ENCODE data around the gene COL8A2.

Gene COL8A2

GRCh38 chr1:36109041-36109679 is 15.9 kb downstream of the COL8A2 start:
- no peak for DNase-seq

DNA sequence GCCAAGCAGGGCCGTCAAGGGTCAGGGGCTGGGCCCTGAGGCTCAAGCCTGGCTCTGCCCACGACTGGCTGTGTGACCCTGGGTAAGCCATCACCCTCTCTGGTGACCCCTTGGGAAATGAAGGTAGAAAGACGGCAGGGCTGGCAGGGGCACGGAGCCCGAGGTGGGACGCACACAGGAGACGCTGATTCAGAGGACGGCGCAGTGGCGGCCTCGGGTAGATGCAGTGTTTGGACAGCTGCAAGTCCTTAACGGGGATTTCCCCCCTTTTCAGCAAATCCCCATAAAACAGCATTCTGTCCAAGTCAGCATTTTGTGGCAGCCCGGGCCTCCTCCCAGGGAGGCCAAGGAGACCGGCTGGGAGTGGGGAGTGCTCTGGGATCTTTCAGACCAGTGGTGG is 16.7 kb downstream of the COL8A2 start:
- no peak for DNase-seq

DNA sequence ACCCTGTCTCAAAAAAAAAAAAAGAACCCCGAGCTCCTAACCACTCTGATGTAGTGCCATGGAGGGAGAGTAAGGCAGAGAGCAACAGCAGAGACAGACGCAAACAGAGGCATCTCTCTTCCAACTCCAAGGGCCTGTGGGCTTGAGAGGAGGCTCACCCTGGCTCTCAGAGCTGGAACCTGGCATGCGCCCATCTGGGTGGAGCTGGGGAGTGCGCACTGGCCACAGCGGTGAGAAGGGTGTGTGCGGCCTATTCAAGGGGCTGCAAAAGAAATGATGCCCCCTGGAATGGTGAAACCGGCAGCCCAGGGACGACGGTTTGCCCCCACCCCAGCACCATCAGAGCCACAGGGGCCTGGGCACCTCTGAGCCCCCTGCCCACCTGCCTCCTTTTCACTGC is 17.6 kb downstream of the COL8A2 start:
- DNase-seq: no peak

DNA sequence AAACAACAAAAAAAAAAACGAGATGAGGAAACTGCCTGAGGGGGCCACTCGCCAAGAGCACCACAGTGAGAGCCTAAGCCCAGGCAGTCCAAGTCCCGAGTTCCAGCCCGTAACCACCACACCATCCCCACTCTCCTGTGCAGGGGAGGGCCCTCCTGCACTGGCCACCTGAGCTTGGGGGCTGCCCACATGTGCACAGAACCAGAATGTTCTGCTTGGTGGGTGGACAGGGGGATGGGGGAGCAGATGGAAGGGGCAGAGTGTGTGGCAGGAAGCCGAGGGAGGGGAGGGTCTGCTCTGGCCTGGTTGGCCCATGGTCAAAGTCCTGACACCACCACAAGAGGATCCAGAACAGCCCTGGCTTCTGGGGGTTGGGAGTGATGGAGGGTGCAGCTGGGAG is 18.8 kb downstream of the COL8A2 start:
- DNase-seq: no peak

- DNase-seq: no peak
Measured at GRCh38 chr1:36101546-36101945, 23.5 kb downstream of the COL8A2 start.

GRCh38 chr1:36100376-36100775 is 24.6 kb downstream of the COL8A2 start:
- no peak for DNase-seq

- DNase-seq: peak; percentile 53
Measured at GRCh38 chr1:36099681-36100341, 25.2 kb downstream of the COL8A2 start.

DNA sequence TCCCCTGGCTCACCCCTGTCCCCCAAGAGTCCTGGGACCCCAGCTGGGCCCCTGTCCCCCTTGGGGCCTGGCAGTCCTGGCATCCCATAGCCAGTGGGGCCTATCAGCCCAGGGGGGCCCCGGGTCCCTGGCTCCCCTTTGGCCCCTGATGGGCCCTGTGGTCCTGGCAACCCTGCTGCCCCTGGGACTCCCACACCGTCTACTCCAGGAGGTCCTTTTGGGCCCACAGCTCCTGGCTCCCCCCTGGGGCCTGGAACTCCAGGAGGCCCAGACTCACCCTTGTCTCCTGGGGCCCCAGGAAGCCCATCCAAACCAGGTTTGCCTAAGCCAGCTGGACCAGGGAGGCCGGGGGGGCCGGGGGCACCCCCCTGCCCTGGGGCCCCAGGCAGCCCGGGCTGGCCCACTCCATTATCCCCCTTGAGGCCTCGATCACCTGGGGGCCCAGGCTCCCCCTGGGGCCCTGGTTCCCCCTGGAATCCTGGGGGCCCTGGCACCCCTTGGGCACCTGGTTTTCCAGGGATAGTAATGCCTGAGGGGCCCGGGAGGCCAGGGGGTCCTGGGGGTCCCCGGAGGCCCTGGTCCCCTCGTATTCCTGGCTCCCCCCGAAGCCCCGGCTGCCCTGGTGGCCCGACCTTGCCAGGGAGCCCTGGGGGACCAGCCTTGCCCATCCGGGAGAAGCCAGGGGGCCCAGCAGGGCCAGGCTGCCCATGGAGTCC is 26.2 kb downstream of the COL8A2 start:
- DNase-seq: no peak

DNA sequence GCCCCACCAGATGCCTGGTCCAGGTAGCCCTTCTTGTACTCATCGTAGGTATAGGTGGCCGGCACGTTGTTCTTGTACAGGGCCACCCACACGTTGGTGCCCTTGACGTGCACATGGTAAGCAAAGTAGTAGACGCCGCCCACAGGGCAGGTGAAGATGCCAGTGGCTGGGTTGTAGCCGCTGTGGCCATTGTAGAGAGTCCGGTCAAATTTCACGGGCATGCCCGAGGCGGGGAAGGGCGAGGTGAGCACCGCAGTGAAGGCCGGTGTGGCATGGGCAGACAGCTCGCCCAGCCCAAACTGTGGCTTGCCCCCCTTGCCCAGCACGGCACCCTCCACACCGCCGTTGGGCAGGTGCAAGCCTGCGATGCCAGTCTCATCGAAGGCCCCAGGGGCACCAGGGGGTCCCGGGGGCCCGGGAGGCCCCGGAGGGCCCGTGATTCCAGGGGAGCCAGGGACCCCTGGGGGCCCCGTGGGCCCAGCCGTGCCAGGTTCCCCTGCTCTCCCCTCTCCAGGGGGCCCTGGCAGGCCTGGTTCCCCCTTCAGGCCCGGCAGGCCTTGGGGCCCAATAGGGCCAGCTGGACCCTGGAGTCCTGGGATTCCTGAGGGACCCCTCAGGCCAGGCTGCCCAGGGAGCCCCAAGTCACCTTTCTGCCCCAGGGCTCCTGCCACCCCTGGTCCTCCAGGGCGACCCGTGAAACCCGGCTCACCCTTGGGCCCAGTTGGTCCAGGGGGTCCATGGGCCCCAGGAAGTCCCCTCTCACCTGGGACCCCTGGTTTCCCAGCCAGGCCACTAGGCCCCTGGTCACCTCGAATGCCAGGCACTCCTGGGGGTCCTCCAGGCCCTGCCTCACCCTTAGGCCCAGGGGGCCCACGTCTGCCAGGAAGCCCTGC is 27.1 kb downstream of the COL8A2 start:
- DNase-seq: no peak

DNA sequence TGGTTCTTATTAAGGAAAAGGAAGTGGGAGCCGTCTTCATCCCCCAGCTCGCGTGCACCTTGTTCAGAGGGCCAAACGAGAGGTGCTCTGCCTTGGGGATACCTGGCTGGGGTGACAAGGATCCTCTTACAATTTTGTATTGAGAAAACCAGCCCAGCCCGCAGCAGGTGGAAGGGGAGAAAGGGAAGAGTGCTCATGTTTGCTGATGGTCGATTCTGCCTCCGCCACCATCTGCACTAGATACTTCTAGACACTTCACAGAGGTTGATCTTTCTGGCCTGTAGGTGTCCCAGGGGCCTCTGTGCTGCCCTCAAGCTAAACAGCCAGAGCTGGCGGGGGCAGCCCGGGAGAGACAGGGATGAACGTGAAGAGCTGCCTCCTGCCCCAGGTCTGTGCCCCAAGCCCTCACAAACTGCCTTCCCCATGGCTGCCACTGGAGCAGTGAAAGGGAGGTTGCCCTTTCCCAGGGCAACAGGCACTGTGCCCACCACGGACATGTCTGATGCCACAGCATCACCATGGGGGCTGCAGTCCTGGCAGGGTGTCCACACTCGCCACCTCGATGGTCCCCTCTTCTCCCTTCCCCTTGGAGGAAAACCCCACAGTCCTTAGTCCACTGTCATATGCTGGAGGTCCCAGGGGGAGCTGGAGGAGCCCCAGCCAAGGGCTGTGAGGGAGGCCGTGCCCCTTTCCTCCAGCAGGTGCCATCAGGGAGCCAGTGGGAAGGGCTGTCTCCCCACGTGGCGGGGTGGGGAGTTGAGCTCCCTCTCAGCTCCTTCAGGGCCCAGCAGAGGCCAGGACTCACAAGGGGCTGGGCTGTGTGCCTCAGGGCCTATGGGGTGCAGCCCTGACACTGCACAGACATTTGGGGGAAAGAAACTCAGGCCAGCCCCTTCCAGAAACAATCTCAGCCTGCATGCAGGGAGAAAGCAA is 28.3 kb downstream of the COL8A2 start:
- peak; percentile 19 for DNase-seq

DNA sequence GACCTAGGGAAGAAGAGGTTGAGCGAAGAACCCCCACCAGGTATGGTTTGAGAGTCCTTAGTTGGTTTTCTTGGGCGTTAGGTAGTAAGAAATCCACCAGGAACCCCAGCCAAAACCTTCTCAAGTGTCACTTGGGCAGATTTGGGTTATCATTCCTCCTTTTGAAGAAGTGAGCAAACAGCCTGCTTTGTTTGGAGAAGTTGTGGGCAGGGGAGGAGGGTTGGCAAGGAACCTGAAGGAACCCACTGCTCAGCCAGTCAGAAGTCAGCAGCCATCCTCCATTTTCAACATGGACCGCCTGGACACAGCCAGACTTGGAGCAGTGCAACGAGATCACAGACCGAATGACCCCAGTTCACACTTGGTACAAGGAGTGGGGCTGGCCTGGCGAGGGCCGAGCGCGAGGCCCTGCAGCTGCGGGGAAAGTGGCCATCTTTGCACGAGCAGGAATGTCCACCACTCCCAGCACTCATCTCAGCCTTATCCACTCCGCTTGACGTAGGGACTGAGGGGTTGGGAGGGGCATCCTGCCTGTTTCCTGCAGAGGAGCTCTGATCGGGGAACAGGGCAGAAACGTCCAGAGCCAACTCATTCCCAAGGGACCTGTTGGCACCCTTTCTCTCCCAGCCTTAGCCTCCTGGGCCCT is 29.1 kb downstream of the COL8A2 start:
- no peak for DNase-seq

DNA sequence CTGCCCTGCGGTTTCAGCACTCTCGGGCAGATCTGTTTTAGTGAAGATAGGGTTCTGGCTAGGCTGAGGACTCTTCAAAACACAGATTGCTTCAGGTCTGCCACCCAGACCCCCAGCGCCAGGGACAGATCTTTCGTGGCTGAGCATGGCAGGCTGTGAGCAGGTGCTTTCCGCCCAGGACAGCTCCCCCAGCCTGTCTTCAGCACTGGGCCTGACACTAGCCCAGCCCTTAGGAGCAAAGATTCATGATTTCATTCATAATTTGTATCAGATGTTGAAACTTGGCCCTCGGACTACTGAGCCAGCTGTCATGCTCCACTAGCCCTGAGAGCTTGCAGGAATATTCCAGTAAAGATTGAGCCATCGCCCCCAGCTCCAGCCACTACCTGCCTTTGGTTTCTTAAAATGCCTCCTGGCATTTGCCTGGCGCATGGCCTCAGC is 30.4 kb downstream of the COL8A2 start:
- no peak for DNase-seq

GRCh38 chr1:36093929-36094328 is 31.1 kb downstream of the COL8A2 start:
- DNase-seq: no peak

DNA sequence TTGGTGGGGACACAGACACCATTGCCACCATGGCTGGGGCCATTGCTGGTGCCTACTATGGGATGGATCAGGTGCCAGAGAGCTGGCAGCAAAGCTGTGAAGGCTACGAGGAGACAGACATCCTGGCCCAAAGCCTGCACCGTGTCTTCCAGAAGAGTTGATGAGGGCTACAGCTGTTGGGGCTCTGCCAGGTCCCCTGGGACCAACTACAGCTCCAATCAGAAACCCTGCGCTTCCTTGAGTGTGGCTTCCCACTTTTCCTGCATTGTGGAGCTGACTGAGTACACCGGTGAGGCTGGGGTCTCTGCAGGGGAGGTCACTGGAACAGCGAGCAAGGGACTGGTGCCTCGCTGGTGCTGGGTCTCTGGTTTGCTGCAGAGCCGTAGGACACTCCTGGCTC is 31.8 kb downstream of the COL8A2 start:
- no peak for DNase-seq

- DNase-seq: no peak
Measured at GRCh38 chr1:36092798-36093185, 32.2 kb downstream of the COL8A2 start.

DNA sequence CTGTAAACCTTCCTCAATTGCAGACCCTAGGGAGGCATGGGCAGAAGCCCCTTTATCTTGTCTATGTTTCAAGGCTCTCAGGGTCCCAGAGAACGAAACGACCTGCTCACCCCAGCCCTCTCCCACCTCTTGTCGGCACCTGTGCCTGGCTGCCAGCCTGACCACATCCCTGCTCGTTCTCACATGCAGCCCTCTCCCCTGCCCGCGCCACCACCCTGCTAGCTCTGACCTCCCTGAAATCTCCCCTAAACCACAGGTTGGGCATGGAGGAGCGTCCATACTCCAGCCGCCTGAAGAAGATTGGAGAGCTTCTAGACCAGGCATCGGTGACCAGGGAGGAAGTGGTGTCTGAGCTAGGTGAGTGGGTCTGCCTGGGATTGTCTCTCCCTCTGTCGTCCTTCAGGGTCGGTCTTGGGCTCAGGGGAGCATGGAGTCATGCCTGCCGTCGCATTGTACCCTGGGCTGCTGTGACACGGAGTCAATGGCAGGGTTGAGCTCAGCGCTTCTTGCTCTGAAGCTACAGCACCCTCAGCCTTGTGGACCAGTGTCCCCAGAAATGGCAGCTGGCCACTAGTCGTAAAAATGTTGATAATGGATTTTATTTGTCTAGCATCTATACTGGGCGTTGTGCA is 32.7 kb downstream of the COL8A2 start:
- no peak for DNase-seq

DNA sequence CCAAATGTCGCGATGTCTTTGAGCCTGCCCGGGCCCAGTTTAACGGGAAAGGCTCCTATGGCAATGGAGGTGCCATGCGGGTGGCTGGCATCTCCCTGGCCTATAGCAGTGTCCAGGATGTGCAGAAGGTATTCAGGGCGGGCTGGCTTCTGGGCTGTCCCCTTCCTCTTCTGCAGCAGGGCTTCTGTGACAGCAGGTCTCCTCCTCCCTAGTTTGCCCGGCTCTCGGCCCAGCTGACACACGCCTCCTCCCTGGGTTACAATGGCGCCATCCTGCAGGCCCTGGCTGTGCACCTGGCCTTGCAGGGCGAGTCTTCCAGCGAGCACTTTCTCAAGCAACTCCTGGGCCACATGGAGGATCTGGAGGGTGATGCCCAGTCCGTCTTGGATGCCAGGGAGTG is 33.3 kb downstream of the COL8A2 start:
- DNase-seq: no peak

- DNase-seq: no peak
Measured at GRCh38 chr1:36091141-36091540, 33.9 kb downstream of the COL8A2 start.

- no peak for DNase-seq
Measured at GRCh38 chr1:36089393-36090121, 35.5 kb downstream of the COL8A2 start.
